HG03039 (cell line): ENCODE results near the gene IGFBP2.

Experiments
- ATAC-seq: cut with Tn5 transposase; IDR thresholded peaks from one replicate; pipeline ENCODE4 v1.9.1; 2021; ENCODE audit warnings: mild to moderate bottlenecking, moderate library complexity; ENCODE audit not compliant: unreplicated experiment

Gene IGFBP2

GRCh38 chr2:216661051-216661450 lies 27.8 kb downstream of the IGFBP2 start:
- no peak for ATAC-seq

GRCh38 chr2:216661639-216662375 lies 28.6 kb downstream of the IGFBP2 start:
- no peak for ATAC-seq

GRCh38 chr2:216663106-216663505 lies 29.9 kb downstream of the IGFBP2 start:
- ATAC-seq, result no peak

- ATAC-seq, result no peak
Observed at GRCh38 chr2:216663846-216664245, 30.6 kb downstream of the IGFBP2 start.

GRCh38 chr2:216664593-216665034 lies 31.4 kb downstream of the IGFBP2 start:
- no peak for ATAC-seq

GRCh38 chr2:216665242-216665641 lies 32.0 kb downstream of the IGFBP2 start:
- no peak for ATAC-seq

- no peak for ATAC-seq
Observed at GRCh38 chr2:216665717-216666116, 32.5 kb downstream of the IGFBP2 start.

GRCh38 chr2:216666461-216667233 lies 33.4 kb downstream of the IGFBP2 start:
- ATAC-seq, result no peak

- ATAC-seq, result no peak
Observed at GRCh38 chr2:216670266-216671080, 37.3 kb downstream of the IGFBP2 start.

GRCh38 chr2:216671081-216671411 lies 37.8 kb downstream of the IGFBP2 start:
- ATAC-seq, result no peak

- ATAC-seq, result no peak
Observed at GRCh38 chr2:216671791-216672343, 38.6 kb downstream of the IGFBP2 start.

- no peak for ATAC-seq
Observed at GRCh38 chr2:216672466-216672865, 39.2 kb downstream of the IGFBP2 start.

GRCh38 chr2:216673021-216673420 lies 39.8 kb downstream of the IGFBP2 start:
- ATAC-seq, result no peak

GRCh38 chr2:216673609-216674008 lies 40.4 kb downstream of the IGFBP2 start:
- no peak for ATAC-seq

GRCh38 chr2:216674376-216674775 lies 41.2 kb downstream of the IGFBP2 start:
- ATAC-seq, result no peak

GRCh38 chr2:216676630-216677029 lies 43.4 kb downstream of the IGFBP2 start:
- ATAC-seq, result no peak

GRCh38 chr2:216677439-216678097 lies 44.3 kb downstream of the IGFBP2 start:
- ATAC-seq, result no peak

GRCh38 chr2:216678098-216678465 lies 44.9 kb downstream of the IGFBP2 start:
- ATAC-seq, result no peak

GRCh38 chr2:216678813-216679657 lies 45.8 kb downstream of the IGFBP2 start:
- no peak for ATAC-seq

- ATAC-seq, result no peak
Observed at GRCh38 chr2:216679658-216680024, 46.4 kb downstream of the IGFBP2 start.
